GM23248 (cell line): ENCODE measurements around the gene DES. TPM values are rescaled to one million over a fixed set of nuclear protein-coding genes. Genes with fewer than 3 reads are reported as not detected.

Source experiments
- DNase-seq: peaks from one replicate; pipeline ENCODE4 v3.0.0-alpha.2; 2015
- H2AFZ ChIP-seq: fragments of 200-600 bp; sonication (generic); 2 replicates; pipeline ENCODE4 v1.6.1; 2016; ENCODE audit warnings: antibody characterized with exemption
- H3F3A ChIP-seq: fragments of 200-600 bp; sonication (generic); 2 replicates; pipeline ENCODE4 v1.6.1; 2016; ENCODE audit warnings: mild to moderate bottlenecking, antibody characterized with exemption, mixed run types; ENCODE audit not compliant: insufficient read depth
- H3K27ac ChIP-seq: fragments of 200-600 bp; sonication (generic); 2 replicates; pipeline ENCODE4 v1.5.1; 2016; ENCODE audit warnings: mild to moderate bottlenecking
- H3K27me3 ChIP-seq: fragments of 200-600 bp; sonication (generic); replicated peaks from 2 replicates; pipeline ENCODE4 v1.6.1; 2016; ENCODE audit warnings: mild to moderate bottlenecking; ENCODE audit not compliant: insufficient read depth
- H3K36me3 ChIP-seq: fragments of 200-600 bp; sonication (generic); 2 replicates; pipeline ENCODE4 v1.6.1; 2016; ENCODE audit warnings: low read depth, mild to moderate bottlenecking
- H3K4me1 ChIP-seq: fragments of 200-600 bp; sonication (generic); 2 replicates; pipeline ENCODE4 v1.6.1; 2016; ENCODE audit warnings: mild to moderate bottlenecking; ENCODE audit not compliant: insufficient read depth
- H3K4me2 ChIP-seq: fragments of 200-600 bp; sonication (generic); one replicate; pipeline ENCODE4 v1.6.1; 2016; ENCODE audit warnings: mild to moderate bottlenecking; ENCODE audit not compliant: unreplicated experiment
- H3K4me3 ChIP-seq: fragments of 200-600 bp; sonication (generic); 2 replicates; pipeline ENCODE4 v1.5.1; 2016; ENCODE audit warnings: mild to moderate bottlenecking
- H3K79me2 ChIP-seq: fragments of 200-600 bp; sonication (generic); 2 replicates; pipeline ENCODE4 v1.6.1; 2016; ENCODE audit warnings: mild to moderate bottlenecking; ENCODE audit not compliant: insufficient read depth
- H3K9ac ChIP-seq: fragments of 200-600 bp; sonication (generic); 2 replicates; pipeline ENCODE4 v1.6.1; 2016; ENCODE audit warnings: mild to moderate bottlenecking
- H3K9me2 ChIP-seq: fragments of 200-600 bp; sonication (generic); 2 replicates; pipeline ENCODE4 v1.6.1; 2016; ENCODE audit warnings: mixed run types, mild to moderate bottlenecking, moderate library complexity; ENCODE audit not compliant: insufficient read depth
- H3K9me3 ChIP-seq: fragments of 200-600 bp; sonication (generic); one replicate; pipeline ENCODE4 v1.6.1; 2017; ENCODE audit warnings: low read depth
- H4K20me1 ChIP-seq: fragments of 200-600 bp; sonication (generic); 2 replicates; pipeline ENCODE4 v1.6.0; 2016; ENCODE audit not compliant: insufficient read depth
- EZH2 ChIP-seq: fragments of 200-600 bp; sonication (generic); IDR thresholded peaks from 2 replicates; pipeline ENCODE4 v1.6.1; 2018; ENCODE audit warnings: antibody characterized with exemption, mild to moderate bottlenecking; ENCODE audit not compliant: insufficient read depth, poor library complexity, severe bottlenecking
- EZH2phosphoT487 ChIP-seq: fragments of 200-600 bp; sonication (generic); IDR thresholded peaks from 2 replicates; pipeline ENCODE4 v1.6.1; 2018; ENCODE audit warnings: antibody characterized with exemption, moderate library complexity, mild to moderate bottlenecking, low read depth; ENCODE audit not compliant: insufficient read depth
- WGBS, 2 experiments: methylation state at CpG; one replicate each; pipeline ENCODE4 v1.1.6; 2015 to 2017; ENCODE audit warnings: low lambda C conversion rate in 2 of 2, low coverage in 1 of 2; ENCODE audit errors: missing lambda C conversion rate in 2 of 2; 5-methylcytosine and 5-hydroxymethylcytosine counted together
- in situ Hi-C: fragments of 300-500 bp; cut with MboI; formaldehyde crosslinking; loops from 2 replicates; pipeline ENCODE4 v1.15.0; 2020
- polyA plus RNA-seq: library from polyadenylated mRNA; unstranded; fragments of >200 nt; fragmentation: Nextera tagmentation; extraction: Ambion mirVana; gene quantifications from 2 replicates; pipeline ENCODE4 v1.2.1, GENCODE V29; 2016
- total RNA-seq: library from RNA; depleted of rRNA; stranded (reverse); fragments of >200 nt; shearing (Covaris generic); gene quantifications from 2 replicates; pipeline ENCODE4 v1.2.3, GENCODE V29; 2014

DES gene
- total and polyA plus RNA-seq, 2 experiments from 2014 or later, result 1.1 to 2.7 TPM

- Histone ChIP-seq H3K4me3 (peak overlapping the region; percentile 76; the same call in 1 of the 2 replicates), H3K27me3 (no peaks in the 10 kb centered on the region), H3K9me2 (no peaks in the 10 kb centered on the region), H3F3A (no peaks in the 10 kb centered on the region), H2AFZ (no peak overlapping the region), H3K27ac (no peak overlapping the region), H3K9me3 (no peaks in the 10 kb centered on the region), H3K79me2 (peaks cover 6% of the 10 kb centered on the region), H4K20me1 (no peaks in the 10 kb centered on the region), H3K4me1 (peaks cover 6% of the 10 kb centered on the region; the same call in 1 of the 2 replicates), H3K36me3 (peaks cover 11% of the 10 kb centered on the region; the same call in 1 of the 2 replicates), H3K9ac (peak overlapping the region; percentile 89; the same call in 1 of the 2 replicates), H3K4me2 (no peak overlapping the region)
- WGBS, 2 experiments, result 96 to 98% methylated on average over 19 of the region's 19 CpGs
- in situ Hi-C loops, result no loop called here
- DNase-seq, result no peak
- TF ChIP-seq EZH2 (no peak), EZH2phosphoT487 (no peak)
Observed at GRCh38 chr2:219385958-219386520, 32.1 kb upstream of the DES start.

DNA sequence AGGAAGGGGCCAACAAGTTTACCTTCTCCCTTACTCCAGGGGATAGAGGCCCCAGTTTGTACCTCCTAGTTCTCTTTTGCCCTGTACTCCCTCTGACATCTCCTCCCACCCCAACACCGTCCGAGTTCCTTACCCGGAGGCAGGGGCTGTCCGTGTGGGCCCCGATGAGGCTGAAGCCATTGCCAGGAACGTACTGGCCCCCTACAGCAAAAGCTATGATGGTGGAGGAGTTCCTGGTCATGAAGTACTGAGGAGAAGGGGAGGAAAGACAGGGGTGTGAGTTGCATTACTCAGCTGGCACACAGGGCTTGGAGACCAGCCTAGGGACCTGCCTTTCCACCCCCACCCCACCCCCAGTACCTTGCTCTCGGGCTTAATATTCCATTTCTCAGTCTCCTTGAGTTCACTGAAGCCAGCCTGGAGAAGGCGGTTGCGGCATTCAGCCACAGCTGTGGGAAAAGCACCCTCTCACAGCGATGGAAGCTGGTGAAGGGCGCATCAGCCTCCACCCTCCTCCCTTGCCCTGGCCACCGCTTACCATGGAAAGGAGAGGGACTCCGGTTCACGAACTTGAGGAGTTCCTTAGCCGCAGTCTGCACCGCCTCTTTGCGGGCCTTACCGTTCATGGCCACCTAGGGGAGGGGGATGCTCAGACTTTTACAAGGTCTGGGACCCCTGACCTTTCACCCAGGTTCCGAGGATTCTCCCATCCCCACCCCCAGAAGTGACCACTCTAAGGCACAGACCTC, 31.5 kb upstream of the DES start:
- H4K20me1 ChIP-seq, result no peaks in the 10 kb centered on the region
- H2AFZ ChIP-seq, result peak overlapping the region; percentile 81
- TF ChIP-seq EZH2 (no peak), EZH2phosphoT487 (no peak)
- H3K4me3 ChIP-seq, result peak overlapping the region; percentile 76
- peaks cover 6% of the 10 kb centered on the region; the same call in 1 of the 2 replicates for H3K4me1 ChIP-seq
- H3K27ac ChIP-seq, result peak overlapping the region; percentile 84
- peak; percentile 39 for DNase-seq
- no peaks in the 10 kb centered on the region for H3K27me3 ChIP-seq
- no peaks in the 10 kb centered on the region for H3F3A ChIP-seq
- peak overlapping the region; percentile 89 for H3K9ac ChIP-seq
- H3K79me2 ChIP-seq, result peaks cover 6% of the 10 kb centered on the region
- H3K9me2 ChIP-seq, result no peaks in the 10 kb centered on the region
- 34 to 41% methylated on average over 17 to 19 of the region's 19 CpGs for WGBS, 2 experiments
- H3K36me3 ChIP-seq, result peaks cover 8% of the 10 kb centered on the region; the same call in 1 of the 2 replicates
- in situ Hi-C loops, result no loop called here
- H3K9me3 ChIP-seq, result no peaks in the 10 kb centered on the region
- H3K4me2 ChIP-seq, result peak overlapping the region; percentile 77

- Histone ChIP-seq H4K20me1 (no peaks in the 10 kb centered on the region), H3K9ac (peak within 1 kb of the TSS; percentile 89), H3K4me2 (peak within 1 kb of the TSS; percentile 77), H3K36me3 (peaks cover 5% of the 10 kb centered on the region; the same call in 1 of the 2 replicates), H3K27me3 (no peaks in the 10 kb centered on the region), H3K79me2 (peaks cover 6% of the 10 kb centered on the region), H3K27ac (peak within 1 kb of the TSS; percentile 84), H3K4me1 (peaks cover 6% of the 10 kb centered on the region; the same call in 1 of the 2 replicates), H3F3A (no peaks in the 10 kb centered on the region), H3K4me3 (peak within 1 kb of the TSS; percentile 76), H3K9me3 (no peaks in the 10 kb centered on the region), H2AFZ (peak within 1 kb of the TSS; percentile 93), H3K9me2 (no peaks in the 10 kb centered on the region)
- DNase-seq, result peak; percentile 97
- in situ Hi-C loops, result no loop called here
- WGBS, 2 experiments, result 1 to 3% methylated on average over 43 to 59 of the region's 76 CpGs
- no peak for TF ChIP-seq EZH2
- no peak for TF ChIP-seq EZH2phosphoT487
Observed at GRCh38 chr2:219387306-219388120, 30.7 kb upstream of the DES start, which contains the start of gene DNPEP. TSS of gene DNPEP (minus strand) at chr2:219387912. CDS start at chr2:219387794, 118 bp downstream.
